WTC11 (cell line): ENCODE results near the gene KCNK15. TPM values are rescaled to one million over a fixed set of nuclear protein-coding genes. Genes with fewer than 3 reads are reported as not detected.

ENCODE experiments used
- ATAC-seq: fragments of 200-7000 bp; cut with Tn5 transposase; 2 replicates; pipeline ENCODE4 v1.10.0; 2021; ENCODE audit warnings: mild to moderate bottlenecking, moderate library complexity
- CTCF ChIA-PET: fragments of 300-600 bp; sonication (Branson Sonifier 250); formaldehyde crosslinking; loops from one replicate; lab custom pipeline; 2021; ENCODE audit warnings: antibody characterized with exemption; lab: Charles Lee
- POLR2A ChIA-PET: fragments of 350-600 bp; sonication (Branson Sonifier 250); formaldehyde crosslinking; loops from one replicate; lab custom pipeline; 2021; ENCODE audit warnings: antibody characterized with exemption; lab: Charles Lee
- DNase-seq: peaks from one replicate; pipeline ENCODE4 v3.0.0; 2021; ENCODE audit warnings: low spot score
- H3K27ac Mint-ChIP-seq: 2 replicates; pipeline ENCODE4 v1.8.0; 2021; ENCODE audit warnings: mixed read lengths
- H3K27me3 Mint-ChIP-seq: 2 replicates; pipeline ENCODE4 v1.8.0; 2021; ENCODE audit warnings: low read depth, mild to moderate bottlenecking, moderate library complexity, mixed read lengths
- H3K36me3 Mint-ChIP-seq: 2 replicates; pipeline ENCODE4 v1.8.0; 2021; ENCODE audit warnings: mixed read lengths
- H3K4me1 Mint-ChIP-seq: 2 replicates; pipeline ENCODE4 v1.8.0; 2022; ENCODE audit warnings: mixed read lengths
- H3K4me3 Mint-ChIP-seq: 2 replicates; pipeline ENCODE4 v1.8.0; 2021; ENCODE audit warnings: mild to moderate bottlenecking, moderate library complexity, mixed read lengths
- H3K9me3 Mint-ChIP-seq: 2 replicates; pipeline ENCODE4 v1.8.0; 2021; ENCODE audit warnings: mixed read lengths
- CREM ChIP-seq: sonication (generic); formaldehyde crosslinking; IDR thresholded peaks from 2 replicates; pipeline ENCODE4 v1.8.1; 2022; ENCODE audit warnings: mild to moderate bottlenecking, missing genetic modification reagents, moderate library complexity
- FOXK1 ChIP-seq: sonication (generic); formaldehyde crosslinking; IDR thresholded peaks from 2 replicates; pipeline ENCODE4 v1.8.0; 2022; ENCODE audit warnings: mild to moderate bottlenecking, moderate library complexity, missing genetic modification reagents
- FOXP1 ChIP-seq: sonication (generic); formaldehyde crosslinking; IDR thresholded peaks from 2 replicates; pipeline ENCODE4 v1.8.0; 2022; ENCODE audit warnings: missing genetic modification reagents, mild to moderate bottlenecking, moderate library complexity, borderline replicate concordance
- GTF2I ChIP-seq: fragments of 250-450 bp; sonication (Bioruptor Pico); conservative IDR thresholded peaks from 2 replicates; pipeline ENCODE4 v1.4.0; 2021; ENCODE audit warnings: mild to moderate bottlenecking
- JUN ChIP-seq: sonication (generic); formaldehyde crosslinking; IDR thresholded peaks from 2 replicates; pipeline ENCODE4 v1.8.0; 2023; ENCODE audit warnings: mild to moderate bottlenecking, missing genetic modification reagents
- MYBL2 ChIP-seq: sonication (generic); formaldehyde crosslinking; IDR thresholded peaks from 2 replicates; pipeline ENCODE4 v1.8.1; 2023; ENCODE audit warnings: mild to moderate bottlenecking, moderate library complexity, missing genetic modification reagents
- NFATC4 ChIP-seq: fragments of 250-450 bp; sonication (Bioruptor Pico); IDR thresholded peaks from 2 replicates; pipeline ENCODE4 v1.9.0; 2021; ENCODE audit warnings: mild to moderate bottlenecking
- NFE2L1 ChIP-seq: sonication (generic); formaldehyde crosslinking; IDR thresholded peaks from 2 replicates; pipeline ENCODE4 v1.8.1; 2023; ENCODE audit warnings: missing genetic modification reagents
- RELA ChIP-seq: sonication (generic); formaldehyde crosslinking; IDR thresholded peaks from 2 replicates; pipeline ENCODE4 v1.8.1; 2022; ENCODE audit warnings: missing genetic modification reagents, mild to moderate bottlenecking, borderline replicate concordance
- SMAD4 ChIP-seq: sonication (generic); formaldehyde crosslinking; IDR thresholded peaks from 2 replicates; pipeline ENCODE4 v1.8.0; 2022; ENCODE audit warnings: mild to moderate bottlenecking, missing genetic modification reagents
- SP1 ChIP-seq: sonication (generic); formaldehyde crosslinking; conservative IDR thresholded peaks from 2 replicates; pipeline ENCODE4 v1.8.1; 2022; ENCODE audit warnings: missing genetic modification reagents
- TP53 ChIP-seq: sonication (generic); formaldehyde crosslinking; IDR thresholded peaks from 2 replicates; pipeline ENCODE4 v1.8.1; 2023; ENCODE audit warnings: mild to moderate bottlenecking, missing genetic modification reagents
- total RNA-seq: library from RNA; stranded (reverse); gene quantifications from 3 replicates; pipeline ENCODE4 v1.2.3, GENCODE V29; 2021
- TF ChIP-seq, protein P1 (sequence below): sonication (generic); formaldehyde crosslinking; conservative IDR thresholded peaks from 2 replicates; pipeline ENCODE4 v1.8.1; 2022; ENCODE audit warnings: mild to moderate bottlenecking, missing genetic modification reagents
- TF ChIP-seq, protein P2 (sequence below): sonication (generic); formaldehyde crosslinking; IDR thresholded peaks from 2 replicates; pipeline ENCODE4 v1.8.1; 2023; ENCODE audit warnings: mild to moderate bottlenecking, missing genetic modification reagents, borderline replicate concordance
- TF ChIP-seq, protein P3 (sequence below): sonication (generic); formaldehyde crosslinking; conservative IDR thresholded peaks from 2 replicates; pipeline ENCODE4 v1.8.1; 2023; ENCODE audit warnings: mild to moderate bottlenecking, low read depth, missing genetic modification reagents, moderate library complexity
- TF ChIP-seq, protein P4 (sequence below): sonication (generic); formaldehyde crosslinking; IDR thresholded peaks from 2 replicates; pipeline ENCODE4 v1.8.1; 2023; ENCODE audit warnings: mild to moderate bottlenecking, missing genetic modification reagents
- TF ChIP-seq, protein P5 (sequence below): sonication (generic); formaldehyde crosslinking; IDR thresholded peaks from 2 replicates; pipeline ENCODE4 v1.8.1; 2022; ENCODE audit warnings: mild to moderate bottlenecking, moderate library complexity, missing genetic modification reagents
- TF ChIP-seq, protein P6 (sequence below): fragments of 250-450 bp; sonication (Bioruptor Pico); conservative IDR thresholded peaks from 2 replicates; pipeline ENCODE4 v1.9.0; 2021; ENCODE audit warnings: mild to moderate bottlenecking

The KCNK15 gene
- total RNA-seq, 1 experiment from 2014 or later = 0.24 TPM

DNA sequence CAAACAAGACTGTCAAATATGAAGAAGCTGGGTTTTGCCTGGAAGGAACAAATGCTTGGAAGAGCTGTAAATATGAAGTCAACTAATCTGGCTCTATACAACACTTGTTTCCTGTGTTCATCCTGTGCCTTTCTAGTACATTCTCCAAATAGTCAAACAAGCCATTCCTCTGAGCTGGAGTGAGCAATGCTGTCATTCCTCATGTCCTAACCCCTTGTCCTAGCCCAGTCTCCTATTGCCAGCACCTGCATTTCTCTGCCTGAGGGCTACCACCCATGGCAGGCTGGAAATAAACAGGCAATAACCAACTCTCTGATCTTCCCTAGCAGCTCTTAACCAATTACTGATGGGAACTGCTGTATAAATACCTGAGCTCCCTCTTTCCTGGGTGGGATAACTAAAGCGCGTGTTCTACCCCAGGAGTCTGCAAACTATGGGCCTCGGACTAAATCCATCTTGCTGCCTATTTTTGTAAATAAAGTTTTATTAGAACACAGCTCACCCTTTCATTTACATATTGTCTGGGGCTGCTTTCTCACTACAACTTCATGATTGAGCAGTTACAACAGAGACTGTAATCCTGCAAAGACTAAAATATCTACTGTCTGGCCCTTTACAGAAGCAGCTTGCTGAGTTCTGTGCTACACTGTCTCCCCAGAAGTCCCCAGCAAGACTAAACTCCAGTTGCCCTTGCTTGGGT, 51.2 kb downstream of the KCNK15 start:
- H3K27me3 Mint-ChIP-seq = no peaks in the 10 kb centered on the region
- no peaks in the 10 kb centered on the region for H3K36me3 Mint-ChIP-seq
- no peak overlapping the region for H3K4me3 Mint-ChIP-seq
- no peak for TF ChIP-seq SMAD4 (CRISPR knock-in tag)
- no peak for TF ChIP-seq TP53 (CRISPR knock-in tag)
- TF ChIP-seq JUN (CRISPR knock-in tag) = no peak
- no peak for TF ChIP-seq NFATC4 (CRISPR knock-in tag)
- TF ChIP-seq CREM (CRISPR knock-in tag) = no peak
- TF ChIP-seq, protein P1, sequence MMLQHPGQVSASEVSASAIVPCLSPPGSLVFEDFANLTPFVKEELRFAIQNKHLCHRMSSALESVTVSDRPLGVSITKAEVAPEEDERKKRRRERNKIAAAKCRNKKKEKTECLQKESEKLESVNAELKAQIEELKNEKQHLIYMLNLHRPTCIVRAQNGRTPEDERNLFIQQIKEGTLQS = no peak
- TF ChIP-seq FOXK1 (CRISPR knock-in tag) = no peak
- TF ChIP-seq, protein P2, sequence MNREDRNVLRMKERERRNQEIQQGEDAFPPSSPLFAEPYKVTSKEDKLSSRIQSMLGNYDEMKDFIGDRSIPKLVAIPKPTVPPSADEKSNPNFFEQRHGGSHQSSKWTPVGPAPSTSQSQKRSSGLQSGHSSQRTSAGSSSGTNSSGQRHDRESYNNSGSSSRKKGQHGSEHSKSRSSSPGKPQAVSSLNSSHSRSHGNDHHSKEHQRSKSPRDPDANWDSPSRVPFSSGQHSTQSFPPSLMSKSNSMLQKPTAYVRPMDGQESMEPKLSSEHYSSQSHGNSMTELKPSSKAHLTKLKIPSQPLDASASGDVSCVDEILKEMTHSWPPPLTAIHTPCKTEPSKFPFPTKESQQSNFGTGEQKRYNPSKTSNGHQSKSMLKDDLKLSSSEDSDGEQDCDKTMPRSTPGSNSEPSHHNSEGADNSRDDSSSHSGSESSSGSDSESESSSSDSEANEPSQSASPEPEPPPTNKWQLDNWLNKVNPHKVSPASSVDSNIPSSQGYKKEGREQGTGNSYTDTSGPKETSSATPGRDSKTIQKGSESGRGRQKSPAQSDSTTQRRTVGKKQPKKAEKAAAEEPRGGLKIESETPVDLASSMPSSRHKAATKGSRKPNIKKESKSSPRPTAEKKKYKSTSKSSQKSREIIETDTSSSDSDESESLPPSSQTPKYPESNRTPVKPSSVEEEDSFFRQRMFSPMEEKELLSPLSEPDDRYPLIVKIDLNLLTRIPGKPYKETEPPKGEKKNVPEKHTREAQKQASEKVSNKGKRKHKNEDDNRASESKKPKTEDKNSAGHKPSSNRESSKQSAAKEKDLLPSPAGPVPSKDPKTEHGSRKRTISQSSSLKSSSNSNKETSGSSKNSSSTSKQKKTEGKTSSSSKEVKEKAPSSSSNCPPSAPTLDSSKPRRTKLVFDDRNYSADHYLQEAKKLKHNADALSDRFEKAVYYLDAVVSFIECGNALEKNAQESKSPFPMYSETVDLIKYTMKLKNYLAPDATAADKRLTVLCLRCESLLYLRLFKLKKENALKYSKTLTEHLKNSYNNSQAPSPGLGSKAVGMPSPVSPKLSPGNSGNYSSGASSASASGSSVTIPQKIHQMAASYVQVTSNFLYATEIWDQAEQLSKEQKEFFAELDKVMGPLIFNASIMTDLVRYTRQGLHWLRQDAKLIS (CRISPR knock-in tag) = no peak
- TF ChIP-seq NFE2L1 (CRISPR knock-in tag) = no peak
- TF ChIP-seq, protein P3, sequence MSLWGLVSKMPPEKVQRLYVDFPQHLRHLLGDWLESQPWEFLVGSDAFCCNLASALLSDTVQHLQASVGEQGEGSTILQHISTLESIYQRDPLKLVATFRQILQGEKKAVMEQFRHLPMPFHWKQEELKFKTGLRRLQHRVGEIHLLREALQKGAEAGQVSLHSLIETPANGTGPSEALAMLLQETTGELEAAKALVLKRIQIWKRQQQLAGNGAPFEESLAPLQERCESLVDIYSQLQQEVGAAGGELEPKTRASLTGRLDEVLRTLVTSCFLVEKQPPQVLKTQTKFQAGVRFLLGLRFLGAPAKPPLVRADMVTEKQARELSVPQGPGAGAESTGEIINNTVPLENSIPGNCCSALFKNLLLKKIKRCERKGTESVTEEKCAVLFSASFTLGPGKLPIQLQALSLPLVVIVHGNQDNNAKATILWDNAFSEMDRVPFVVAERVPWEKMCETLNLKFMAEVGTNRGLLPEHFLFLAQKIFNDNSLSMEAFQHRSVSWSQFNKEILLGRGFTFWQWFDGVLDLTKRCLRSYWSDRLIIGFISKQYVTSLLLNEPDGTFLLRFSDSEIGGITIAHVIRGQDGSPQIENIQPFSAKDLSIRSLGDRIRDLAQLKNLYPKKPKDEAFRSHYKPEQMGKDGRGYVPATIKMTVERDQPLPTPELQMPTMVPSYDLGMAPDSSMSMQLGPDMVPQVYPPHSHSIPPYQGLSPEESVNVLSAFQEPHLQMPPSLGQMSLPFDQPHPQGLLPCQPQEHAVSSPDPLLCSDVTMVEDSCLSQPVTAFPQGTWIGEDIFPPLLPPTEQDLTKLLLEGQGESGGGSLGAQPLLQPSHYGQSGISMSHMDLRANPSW (CRISPR knock-in tag) = no peak
- TF ChIP-seq RELA (CRISPR knock-in tag) = no peak
- no peak for TF ChIP-seq MYBL2
- TF ChIP-seq, protein P4, sequence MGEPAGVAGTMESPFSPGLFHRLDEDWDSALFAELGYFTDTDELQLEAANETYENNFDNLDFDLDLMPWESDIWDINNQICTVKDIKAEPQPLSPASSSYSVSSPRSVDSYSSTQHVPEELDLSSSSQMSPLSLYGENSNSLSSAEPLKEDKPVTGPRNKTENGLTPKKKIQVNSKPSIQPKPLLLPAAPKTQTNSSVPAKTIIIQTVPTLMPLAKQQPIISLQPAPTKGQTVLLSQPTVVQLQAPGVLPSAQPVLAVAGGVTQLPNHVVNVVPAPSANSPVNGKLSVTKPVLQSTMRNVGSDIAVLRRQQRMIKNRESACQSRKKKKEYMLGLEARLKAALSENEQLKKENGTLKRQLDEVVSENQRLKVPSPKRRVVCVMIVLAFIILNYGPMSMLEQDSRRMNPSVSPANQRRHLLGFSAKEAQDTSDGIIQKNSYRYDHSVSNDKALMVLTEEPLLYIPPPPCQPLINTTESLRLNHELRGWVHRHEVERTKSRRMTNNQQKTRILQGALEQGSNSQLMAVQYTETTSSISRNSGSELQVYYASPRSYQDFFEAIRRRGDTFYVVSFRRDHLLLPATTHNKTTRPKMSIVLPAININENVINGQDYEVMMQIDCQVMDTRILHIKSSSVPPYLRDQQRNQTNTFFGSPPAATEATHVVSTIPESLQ (CRISPR knock-in tag) = no peak
- TF ChIP-seq GTF2I (CRISPR knock-in tag) = no peak
- TF ChIP-seq, protein P5, sequence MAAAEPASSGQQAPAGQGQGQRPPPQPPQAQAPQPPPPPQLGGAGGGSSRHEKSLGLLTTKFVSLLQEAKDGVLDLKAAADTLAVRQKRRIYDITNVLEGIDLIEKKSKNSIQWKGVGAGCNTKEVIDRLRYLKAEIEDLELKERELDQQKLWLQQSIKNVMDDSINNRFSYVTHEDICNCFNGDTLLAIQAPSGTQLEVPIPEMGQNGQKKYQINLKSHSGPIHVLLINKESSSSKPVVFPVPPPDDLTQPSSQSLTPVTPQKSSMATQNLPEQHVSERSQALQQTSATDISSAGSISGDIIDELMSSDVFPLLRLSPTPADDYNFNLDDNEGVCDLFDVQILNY = no peak
- no peak for TF ChIP-seq SP1 (CRISPR knock-in tag)
- TF ChIP-seq FOXP1 (CRISPR knock-in tag) = no peak
- TF ChIP-seq, protein P6, sequence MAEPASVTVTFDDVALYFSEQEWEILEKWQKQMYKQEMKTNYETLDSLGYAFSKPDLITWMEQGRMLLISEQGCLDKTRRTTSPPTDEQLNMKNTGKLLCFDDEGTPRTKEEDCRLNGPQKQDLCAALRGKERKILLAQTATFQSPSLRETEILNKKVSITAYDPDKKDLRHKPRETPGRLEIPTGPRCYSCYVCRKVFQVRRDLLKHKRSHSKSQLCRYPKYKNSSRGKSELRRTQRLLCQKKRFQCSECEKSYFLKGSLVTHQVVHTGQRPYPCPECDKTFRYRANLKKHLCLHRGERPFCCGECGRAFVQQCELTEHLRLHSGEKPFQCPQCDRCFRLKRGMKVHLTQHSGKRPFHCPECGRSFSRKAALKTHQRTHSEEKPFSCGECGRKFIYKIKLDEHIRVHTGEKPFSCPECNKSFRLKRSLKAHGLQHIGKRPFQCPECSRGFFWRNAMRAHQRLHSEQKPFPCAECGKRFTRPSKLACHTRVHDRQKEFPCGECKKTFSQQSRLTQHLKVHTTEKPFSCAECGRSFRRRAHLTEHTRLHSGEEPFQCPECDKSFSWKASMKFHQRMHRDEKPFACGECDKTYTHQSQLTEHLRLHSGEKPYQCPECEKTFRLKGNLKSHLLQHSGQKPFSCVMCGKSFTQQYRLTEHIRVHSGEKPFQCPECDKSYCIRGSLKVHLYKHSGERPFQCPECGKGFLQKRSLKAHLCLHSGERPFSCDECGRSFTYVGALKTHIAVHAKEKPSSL (CRISPR knock-in tag) = no peak
- TF ChIP-seq, all 79 proteins: peak for 0
- ATAC-seq (no peak; the same call in 1 of the 2 replicates), DNase-seq (no peak)
- CTCF ChIA-PET = interaction anchor here (0.6 to 9.1 kb wide), 8 partner anchors 9 to 113 kb away, joined by 3 to 65 read pairs (median 6); no protein-coding TSS in a partner anchor
- no peaks in the 10 kb centered on the region for H3K9me3 Mint-ChIP-seq
- POLR2A ChIA-PET = no interaction called here
- peaks cover 17% of the 10 kb centered on the region for H3K4me1 Mint-ChIP-seq
- H3K27ac Mint-ChIP-seq = peak overlapping the region; percentile 27; the same call in 1 of the 2 replicates
